H1 (cell line): Measurements from ENCODE around the gene KCNQ1OT1.
"Not testable (repeated sequence)": the region's sequence is repeated elsewhere in the genome, so short reads cannot be mapped to it uniquely, and the experiment has no call there.

ENCODE experiments used
- CEBPB ChIP-seq: IDR thresholded peaks from 2 replicates; pipeline ENCODE4 v1.6.1; 2012; ENCODE audit warnings: low read depth, low read length
- EP300 ChIP-seq, 2 experiments: IDR thresholded peaks; 1 replicate in 1 of 2; 2 replicates in 1 of 2; pipeline ENCODE4 v1.6.1; 2011 to 2012; ENCODE audit warnings: low read depth in 2 of 2, low read length in 2 of 2, mild to moderate bottlenecking in 2 of 2, borderline replicate concordance in 1 of 2, inconsistent platforms in 1 of 2, moderate library complexity in 1 of 2
- EZH2 ChIP-seq: fragments of 200-600 bp; sonication (generic); IDR thresholded peaks from 2 replicates; pipeline ENCODE4 v1.7.1; 2012; ENCODE audit warnings: low read depth, mild to moderate bottlenecking, moderate library complexity, low read length, inconsistent platforms; ENCODE audit not compliant: severe bottlenecking
- HDAC2 ChIP-seq, 2 experiments: fragments of 300-600 bp in 1 of 2; sonication (generic) in 1 of 2; IDR thresholded peaks; 2 replicates each; pipeline ENCODE4 v1.6.1; 2011 to 2012; ENCODE audit warnings: low read depth in 2 of 2, low read length in 2 of 2, mild to moderate bottlenecking in 2 of 2, moderate library complexity in 2 of 2, borderline replicate concordance in 1 of 2, inconsistent platforms in 1 of 2
- JUN ChIP-seq: IDR thresholded peaks from 2 replicates; pipeline ENCODE4 v1.6.1; 2011; ENCODE audit warnings: low read depth, mild to moderate bottlenecking, improper control_type of control experiment, low read length
- NANOG ChIP-seq: IDR thresholded peaks from 2 replicates; pipeline ENCODE4 v1.6.1; 2011; ENCODE audit warnings: low read length, low read depth, mild to moderate bottlenecking, inconsistent platforms; ENCODE audit not compliant: insufficient read depth, poor library complexity, severe bottlenecking
- POLR2A ChIP-seq, 2 experiments: IDR thresholded peaks; 1 replicate in 1 of 2; 2 replicates in 1 of 2; pipeline ENCODE4 v1.6.1; 2011; ENCODE audit warnings: low read depth in 2 of 2, low read length in 2 of 2, mild to moderate bottlenecking in 2 of 2; ENCODE audit errors: control extremely low read depth in 1 of 2
- POU5F1 ChIP-seq: IDR thresholded peaks from 2 replicates; pipeline ENCODE4 v1.6.1; 2011; ENCODE audit warnings: low read depth, mild to moderate bottlenecking, low read length, moderate library complexity
- RAD21 ChIP-seq, 2 experiments: IDR thresholded peaks in 1 of 2; conservative IDR thresholded peaks in 1 of 2; 2 replicates each; pipeline ENCODE4 v1.6.1; 2011; ENCODE audit warnings: low read depth in 2 of 2, low read length in 2 of 2, improper control_type of control experiment in 1 of 2, inconsistent platforms in 1 of 2, mild to moderate bottlenecking in 1 of 2, moderate library complexity in 1 of 2
- SIN3A ChIP-seq, 2 experiments: IDR thresholded peaks in 1 of 2; conservative IDR thresholded peaks in 1 of 2; 2 replicates each; pipeline ENCODE4 v1.6.1; 2011 to 2012; ENCODE audit warnings: low read length in 2 of 2, improper control_type of control experiment in 1 of 2, low read depth in 1 of 2, mild to moderate bottlenecking in 1 of 2
- TCF12 ChIP-seq: IDR thresholded peaks from 2 replicates; pipeline ENCODE4 v1.6.1; 2011; ENCODE audit warnings: low read depth, mild to moderate bottlenecking, low read length
- YY1 ChIP-seq: IDR thresholded peaks from 2 replicates; pipeline ENCODE4 v1.6.1; 2011; ENCODE audit warnings: low read depth, mild to moderate bottlenecking, low read length
- ZNF274 ChIP-seq: IDR thresholded peaks from 2 replicates; pipeline ENCODE4 v1.7.0; 2012; ENCODE audit warnings: low read length, borderline replicate concordance; ENCODE audit errors: extremely low read depth
- TF ChIP-seq, protein P1 (sequence below), 3 experiments: IDR thresholded peaks; 1 replicate in 2 of 3; 2 replicates in 1 of 3; pipeline versions ENCODE4 v1.5.1 to v1.6.1; 2011; ENCODE audit warnings: low read length in 3 of 3, mild to moderate bottlenecking in 3 of 3, inconsistent platforms in 2 of 3, low read depth in 1 of 3, moderate library complexity in 1 of 3; ENCODE audit not compliant: insufficient read depth in 1 of 3; ENCODE audit errors: control extremely low read depth in 1 of 3

DNA sequence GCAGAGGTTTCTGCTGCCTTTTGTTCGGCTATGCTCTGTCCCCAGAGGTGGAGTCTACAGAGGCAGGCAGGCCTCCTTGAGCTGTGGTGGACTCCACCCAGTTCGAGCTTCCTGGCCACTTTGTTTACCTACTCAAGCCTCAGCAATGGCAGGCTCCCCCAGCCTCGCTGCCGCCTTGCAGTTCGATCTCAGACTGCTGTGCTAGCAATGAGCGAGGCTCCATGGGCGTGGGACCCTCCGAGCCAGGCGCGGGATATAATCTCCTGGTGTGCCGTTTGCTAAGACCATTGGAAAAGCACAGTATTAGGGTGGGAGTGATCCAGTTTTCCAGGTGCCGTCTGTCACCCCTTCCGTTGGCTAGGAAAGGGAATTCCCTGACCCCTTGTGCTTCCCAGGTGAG is 60.0 kb downstream of the KCNQ1OT1 start:
- TF ChIP-seq SIN3A (conservative IDR thresholded peaks at IDR 0.05 in 1 of 2, IDR thresholded peaks at IDR 0.05 in 1 of 2; ENCODE audit: low read depth in 1 of 2, low read length in 2 of 2); POU5F1; EZH2; HDAC2 (IDR thresholded peaks at IDR 0.05; ENCODE audit: borderline replicate concordance in 1 of 2, low read depth in 2 of 2, low read length in 2 of 2); CEBPB; TCF12; EP300 (IDR thresholded peaks at IDR 0.05; ENCODE audit: borderline replicate concordance in 1 of 2, low read depth in 2 of 2, low read length in 2 of 2); ZNF274; YY1; NANOG; JUN; POLR2A (IDR thresholded peaks at IDR 0.05; ENCODE audit: control extremely low read depth in 1 of 2, low read depth in 2 of 2, low read length in 2 of 2); RAD21 (IDR thresholded peaks at IDR 0.05 in 1 of 2, conservative IDR thresholded peaks at IDR 0.05 in 1 of 2; ENCODE audit: low read depth in 2 of 2, low read length in 2 of 2): not testable (repeated sequence)
- TF ChIP-seq, protein P1, sequence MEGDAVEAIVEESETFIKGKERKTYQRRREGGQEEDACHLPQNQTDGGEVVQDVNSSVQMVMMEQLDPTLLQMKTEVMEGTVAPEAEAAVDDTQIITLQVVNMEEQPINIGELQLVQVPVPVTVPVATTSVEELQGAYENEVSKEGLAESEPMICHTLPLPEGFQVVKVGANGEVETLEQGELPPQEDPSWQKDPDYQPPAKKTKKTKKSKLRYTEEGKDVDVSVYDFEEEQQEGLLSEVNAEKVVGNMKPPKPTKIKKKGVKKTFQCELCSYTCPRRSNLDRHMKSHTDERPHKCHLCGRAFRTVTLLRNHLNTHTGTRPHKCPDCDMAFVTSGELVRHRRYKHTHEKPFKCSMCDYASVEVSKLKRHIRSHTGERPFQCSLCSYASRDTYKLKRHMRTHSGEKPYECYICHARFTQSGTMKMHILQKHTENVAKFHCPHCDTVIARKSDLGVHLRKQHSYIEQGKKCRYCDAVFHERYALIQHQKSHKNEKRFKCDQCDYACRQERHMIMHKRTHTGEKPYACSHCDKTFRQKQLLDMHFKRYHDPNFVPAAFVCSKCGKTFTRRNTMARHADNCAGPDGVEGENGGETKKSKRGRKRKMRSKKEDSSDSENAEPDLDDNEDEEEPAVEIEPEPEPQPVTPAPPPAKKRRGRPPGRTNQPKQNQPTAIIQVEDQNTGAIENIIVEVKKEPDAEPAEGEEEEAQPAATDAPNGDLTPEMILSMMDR (IDR thresholded peaks at IDR 0.05; ENCODE audit: control extremely low read depth in 1 of 3, insufficient read depth in 1 of 3, low read depth in 1 of 3, low read length in 3 of 3) = not testable (repeated sequence)
